Activated gamma-delta T cell treated with Interleukin-2 at 50 U/mL for 16 hours (primary cell): ENCODE data around the gene MRPL24.

ENCODE experiments used
- DNase-seq: peaks from one replicate; pipeline ENCODE4 v3.0.0-alpha.2; 2020

The MRPL24 gene

GRCh38 chr1:156742801-156743200 lies 1.9 kb upstream of the MRPL24 start:
- DNase-seq = no peak

- DNase-seq = no peak
Observed at GRCh38 chr1:156742017-156742416, 1.1 kb upstream of the MRPL24 start.

- DNase-seq = no peak
Observed at GRCh38 chr1:156741481-156741983, 644 bp upstream of the MRPL24 start.

- no peak for DNase-seq
Observed at GRCh38 chr1:156740237-156740740, 599 bp downstream of the MRPL24 start.

GRCh38 chr1:156738916-156739315 lies 2.0 kb downstream of the MRPL24 start:
- DNase-seq = no peak

- DNase-seq = no peak
Observed at GRCh38 chr1:156738407-156738806, 2.5 kb downstream of the MRPL24 start.

- DNase-seq = no peak
Observed at GRCh38 chr1:156733989-156734584, 6.8 kb downstream of the MRPL24 start.

- DNase-seq = peak; percentile 88
Observed at GRCh38 chr1:156728599-156729462, 12.1 kb downstream of the MRPL24 start, which contains the start of gene ISG20L2. Gene ISG20L2, minus strand, starts transcription at chr1:156728766. Its CDS starts 1,114 bp downstream, at chr1:156727652.

- DNase-seq = peak; percentile 59
Observed at GRCh38 chr1:156727926-156728598, 12.8 kb downstream of the MRPL24 start, which contains the start of gene METTL25B. Gene METTL25B, plus strand, starts transcription at chr1:156728469. Its CDS starts 636 bp downstream, at chr1:156729105.

- no peak for DNase-seq
Observed at GRCh38 chr1:156727492-156727891, 13.4 kb downstream of the MRPL24 start.

GRCh38 chr1:156726549-156727226 lies 14.2 kb downstream of the MRPL24 start:
- DNase-seq = peak; percentile 45

GRCh38 chr1:156725683-156726280 lies 15.1 kb downstream of the MRPL24 start:
- DNase-seq = peak; percentile 78

- no peak for DNase-seq
Observed at GRCh38 chr1:156721535-156721934, 19.4 kb downstream of the MRPL24 start.

- no peak for DNase-seq
Observed at GRCh38 chr1:156721131-156721530, 19.8 kb downstream of the MRPL24 start.

- DNase-seq = no peak
Observed at GRCh38 chr1:156717351-156717750, 23.5 kb downstream of the MRPL24 start.

GRCh38 chr1:156714830-156715229 lies 26.1 kb downstream of the MRPL24 start:
- DNase-seq = no peak

- no peak for DNase-seq
Observed at GRCh38 chr1:156712626-156713025, 28.3 kb downstream of the MRPL24 start.

- DNase-seq = no peak
Observed at GRCh38 chr1:156711011-156711817, 29.7 kb downstream of the MRPL24 start.

- DNase-seq = no peak
Observed at GRCh38 chr1:156709757-156710489, 31.0 kb downstream of the MRPL24 start.

- DNase-seq = no peak
Observed at GRCh38 chr1:156709031-156709430, 31.9 kb downstream of the MRPL24 start.
